Trophoblast cell (in vitro differentiated cells and primary cell): ENCODE measurements around the gene SPTLC2.

Experiments
- DNase-seq, 2 donors: peaks; one replicate each; pipeline ENCODE4 v3.0.0-alpha.2; 2016
- H2AFZ ChIP-seq: 2 replicates; pipeline ENCODE4 v1.6.1; 2013; ENCODE audit warnings: low read length, moderate library complexity, mild to moderate bottlenecking; ENCODE audit not compliant: insufficient read depth, poor library complexity
- H2AK5ac ChIP-seq: 2 replicates; pipeline ENCODE4 v1.6.1; 2013; ENCODE audit warnings: mild to moderate bottlenecking, low read length
- H2BK120ac ChIP-seq: 2 replicates; pipeline ENCODE4 v1.6.1; 2013; ENCODE audit warnings: low read length, mild to moderate bottlenecking, moderate library complexity; ENCODE audit not compliant: insufficient read depth, poor library complexity
- H2BK12ac ChIP-seq: 2 replicates; pipeline ENCODE4 v1.6.1; 2013; ENCODE audit warnings: mild to moderate bottlenecking, low read length, moderate library complexity
- H2BK5ac ChIP-seq: 2 replicates; pipeline ENCODE4 v1.6.1; 2013; ENCODE audit warnings: low read length, low read depth, moderate library complexity, mild to moderate bottlenecking; ENCODE audit not compliant: poor library complexity
- H3K14ac ChIP-seq: 2 replicates; pipeline ENCODE4 v1.6.1; 2013; ENCODE audit warnings: mild to moderate bottlenecking, low read length
- H3K18ac ChIP-seq: 2 replicates; pipeline ENCODE4 v1.6.1; 2013; ENCODE audit warnings: mild to moderate bottlenecking, low read length
- H3K23ac ChIP-seq: 2 replicates; pipeline ENCODE4 v1.6.1; 2013; ENCODE audit warnings: low read length
- H3K27ac ChIP-seq: 2 replicates; pipeline ENCODE4 v1.5.1; 2013; ENCODE audit warnings: low read depth, mild to moderate bottlenecking, inconsistent platforms, low read length, moderate library complexity
- H3K27me3 ChIP-seq: 2 replicates; pipeline ENCODE4 v1.6.1; 2013; ENCODE audit warnings: inconsistent platforms, mild to moderate bottlenecking, low read length, moderate library complexity; ENCODE audit not compliant: insufficient read depth
- H3K36me3 ChIP-seq, 2 experiments: 1 replicate in 1 of 2; 2 replicates in 1 of 2; pipeline ENCODE4 v1.6.1; 2013; ENCODE audit warnings: low read length in 2 of 2, mild to moderate bottlenecking in 2 of 2, moderate library complexity in 1 of 2; ENCODE audit not compliant: insufficient read depth in 2 of 2, control insufficient read depth in 1 of 2
- H3K4ac ChIP-seq: 2 replicates; pipeline ENCODE4 v1.6.1; 2013; ENCODE audit warnings: low read depth, mild to moderate bottlenecking, low read length, moderate library complexity
- H3K4me1 ChIP-seq, 2 experiments: 1 replicate in 1 of 2; 2 replicates in 1 of 2; pipeline ENCODE4 v1.6.1; 2013; ENCODE audit warnings: low read length in 2 of 2, mild to moderate bottlenecking in 2 of 2, moderate library complexity in 1 of 2; ENCODE audit not compliant: insufficient read depth in 2 of 2, control insufficient read depth in 1 of 2
- H3K4me2 ChIP-seq: 2 replicates; pipeline ENCODE4 v1.6.1; 2013; ENCODE audit warnings: inconsistent platforms, mild to moderate bottlenecking, low read length, moderate library complexity
- H3K4me3 ChIP-seq: 2 replicates; pipeline ENCODE4 v1.5.1; 2013; ENCODE audit warnings: mild to moderate bottlenecking, low read depth, low read length, inconsistent platforms
- H3K79me1 ChIP-seq: one replicate; pipeline ENCODE4 v1.6.1; 2013; ENCODE audit warnings: low read length
- H3K79me2 ChIP-seq: 2 replicates; pipeline ENCODE4 v1.6.1; 2013; ENCODE audit warnings: low read length, mild to moderate bottlenecking; ENCODE audit not compliant: control insufficient read depth, insufficient read depth, poor library complexity
- H3K9ac ChIP-seq: 2 replicates; pipeline ENCODE4 v1.6.1; 2013; ENCODE audit warnings: mild to moderate bottlenecking, low read length
- H3K9me3 ChIP-seq: 2 replicates; pipeline ENCODE4 v1.6.1; 2013; ENCODE audit warnings: low read depth, mild to moderate bottlenecking, control low read depth, inconsistent platforms, low read length; ENCODE audit not compliant: insufficient read depth
- H4K12ac ChIP-seq: 2 replicates; pipeline ENCODE4 v1.6.1; 2013; ENCODE audit warnings: low read depth, mild to moderate bottlenecking, low read length, moderate library complexity
- H4K8ac ChIP-seq: 2 replicates; pipeline ENCODE4 v1.6.1; 2013; ENCODE audit warnings: low read depth, mild to moderate bottlenecking, low read length, moderate library complexity
- H4K91ac ChIP-seq: one replicate; pipeline ENCODE4 v1.6.1; 2013; ENCODE audit warnings: low read depth, mild to moderate bottlenecking, low read length, moderate library complexity
- WGBS: extraction: QIAGEN DNeasy Blood & Tissue Kit; methylation state at CpG from one replicate; pipeline ENCODE4 v1.1.7; 2013; ENCODE audit warnings: missing lambda C conversion rate; ENCODE audit not compliant: insufficient read length, insufficient coverage; ENCODE audit errors: extremely low coverage; 5-methylcytosine and 5-hydroxymethylcytosine counted together

SPTLC2 gene

GRCh38 chr14:77559381-77559780 is 57.1 kb downstream of the SPTLC2 start:
- H2BK5ac ChIP-seq = no peak overlapping the region
- H2AFZ ChIP-seq = no peak overlapping the region
- H3K9me3 ChIP-seq = no peaks in the 10 kb centered on the region
- no peak overlapping the region for H3K14ac ChIP-seq
- H3K79me2 ChIP-seq = no peaks in the 10 kb centered on the region
- H2AK5ac ChIP-seq = no peak overlapping the region
- H4K8ac ChIP-seq = no peak overlapping the region
- no peak overlapping the region for H3K4me2 ChIP-seq
- H3K4ac ChIP-seq = no peak overlapping the region
- no peak overlapping the region for H3K27ac ChIP-seq
- no peak overlapping the region for H4K91ac ChIP-seq
- H3K4me3 ChIP-seq = no peak overlapping the region
- no peak overlapping the region for H3K18ac ChIP-seq
- H3K23ac ChIP-seq = no peak overlapping the region
- H3K4me1 ChIP-seq = no peaks in the 10 kb centered on the region
- H3K9ac ChIP-seq = no peak overlapping the region
- 100% methylated on average over 1 of the region's 6 CpGs for WGBS
- no peak for DNase-seq
- H2BK120ac ChIP-seq = no peak overlapping the region
- H4K12ac ChIP-seq = no peak overlapping the region
- no peaks in the 10 kb centered on the region for H3K79me1 ChIP-seq
- H2BK12ac ChIP-seq = no peak overlapping the region
- H3K36me3 ChIP-seq = peaks cover 9 to 12% of the 10 kb centered on the region in 2 experiments
- H3K27me3 ChIP-seq = no peaks in the 10 kb centered on the region

GRCh38 chr14:77557391-77557790 is 59.0 kb downstream of the SPTLC2 start:
- Histone ChIP-seq H3K9ac (no peak overlapping the region), H2AK5ac (no peak overlapping the region), H3K27ac (no peak overlapping the region), H3K4me2 (no peak overlapping the region), H2BK12ac (no peak overlapping the region), H4K8ac (no peak overlapping the region), H3K4ac (no peak overlapping the region), H3K9me3 (no peaks in the 10 kb centered on the region), H2BK120ac (no peak overlapping the region), H3K18ac (no peak overlapping the region), H2AFZ (no peak overlapping the region), H3K23ac (no peak overlapping the region), H3K79me2 (no peaks in the 10 kb centered on the region), H3K27me3 (no peaks in the 10 kb centered on the region), H3K4me3 (no peak overlapping the region), H2BK5ac (no peak overlapping the region), H3K36me3 (peaks cover 11 to 12% of the 10 kb centered on the region in 2 experiments), H3K4me1 (no peaks in the 10 kb centered on the region), H4K91ac (no peak overlapping the region), H4K12ac (no peak overlapping the region), H3K14ac (no peak overlapping the region), H3K79me1 (no peaks in the 10 kb centered on the region)
- no CpG with 5 or more reads among the region's 10 CpGs for WGBS
- DNase-seq = no peak

- Histone ChIP-seq H3K27ac (no peak overlapping the region), H2AFZ (no peak overlapping the region), H3K9me3 (no peaks in the 10 kb centered on the region), H2AK5ac (no peak overlapping the region), H3K4ac (no peak overlapping the region), H3K79me1 (no peaks in the 10 kb centered on the region), H4K12ac (no peak overlapping the region), H3K14ac (no peak overlapping the region), H2BK12ac (no peak overlapping the region), H3K4me1 (no peaks in the 10 kb centered on the region), H3K23ac (no peak overlapping the region), H3K18ac (no peak overlapping the region), H3K79me2 (no peaks in the 10 kb centered on the region), H3K4me2 (no peak overlapping the region), H2BK120ac (no peak overlapping the region), H2BK5ac (no peak overlapping the region), H3K36me3 (peaks cover 13 to 15% of the 10 kb centered on the region in 2 experiments), H3K9ac (no peak overlapping the region), H3K4me3 (no peak overlapping the region), H4K8ac (no peak overlapping the region), H3K27me3 (no peaks in the 10 kb centered on the region), H4K91ac (no peak overlapping the region)
- DNase-seq = no peak
- no CpG with 5 or more reads among the region's 4 CpGs for WGBS
These were observed 59.5 kb downstream of the SPTLC2 start for GRCh38 chr14:77556946-77557345.

GRCh38 chr14:77554816-77555599 is 61.4 kb downstream of the SPTLC2 start:
- Histone ChIP-seq H2BK12ac (no peak overlapping the region), H3K4me2 (no peak overlapping the region), H3K4me3 (no peak overlapping the region), H3K27me3 (no peaks in the 10 kb centered on the region), H4K12ac (no peak overlapping the region), H4K91ac (no peak overlapping the region), H3K79me1 (no peaks in the 10 kb centered on the region), H3K23ac (no peak overlapping the region), H3K18ac (no peak overlapping the region), H3K4me1 (no peaks in the 10 kb centered on the region), H3K36me3 (peaks cover 14% of the 10 kb centered on the region in 2 experiments), H3K14ac (no peak overlapping the region), H3K27ac (no peak overlapping the region), H4K8ac (no peak overlapping the region), H3K4ac (no peak overlapping the region), H2BK5ac (no peak overlapping the region), H2BK120ac (no peak overlapping the region), H2AK5ac (no peak overlapping the region), H2AFZ (no peak overlapping the region), H3K9ac (no peak overlapping the region), H3K79me2 (no peaks in the 10 kb centered on the region), H3K9me3 (no peaks in the 10 kb centered on the region)
- DNase-seq = no peak
- WGBS = no CpG with 5 or more reads among the region's 9 CpGs
